Measurements from ENCODE around the gene SH2B2.
"Not testable (repeated sequence)": the region's sequence is repeated elsewhere in the genome, so short reads cannot be mapped to it uniquely, and the experiment has no call there.

Gene SH2B2

DNA sequence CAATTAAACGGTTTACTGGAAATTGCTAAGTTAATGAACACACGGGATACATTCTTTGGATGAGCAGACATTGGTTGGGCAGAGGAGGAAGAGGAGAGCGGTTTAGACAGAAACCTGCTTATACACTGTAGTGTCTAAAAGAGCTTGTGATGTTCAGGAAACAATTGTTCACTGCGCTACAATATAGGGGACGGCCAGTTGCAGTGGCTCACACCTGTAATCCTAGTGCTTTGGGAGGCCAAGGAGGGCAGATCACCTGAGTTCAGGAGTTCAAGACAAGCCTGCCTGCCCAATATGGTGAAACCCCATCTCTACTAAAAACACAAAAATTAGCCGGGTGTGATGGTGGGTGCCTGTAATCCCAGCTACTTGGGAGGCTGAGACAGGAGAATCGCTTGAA is 48.9 kb downstream of the SH2B2 start:
- H3K4me3 ChIP-seq (ENCODE audit: low read length in 2 of 2); H3K4me1 ChIP-seq (ENCODE audit: control insufficient read depth in 2 of 2, insufficient read depth in 1 of 2, low read depth in 1 of 2, low read length in 2 of 2); H2AK5ac ChIP-seq (ENCODE audit: low read depth, low read length); H3K27me3 ChIP-seq (ENCODE audit: control insufficient read depth in 3 of 3, insufficient read depth in 3 of 3, low read depth in 1 of 3, low read length in 3 of 3); H3K14ac ChIP-seq (ENCODE audit: low read length); H3K18ac ChIP-seq (ENCODE audit: low read length); H2AFZ ChIP-seq (ENCODE audit: low read length); H3K79me1 ChIP-seq (ENCODE audit: low read depth, low read length); H2BK5ac ChIP-seq (ENCODE audit: low read length); H3K23ac ChIP-seq (ENCODE audit: low read depth, low read length, poor library complexity); H2BK15ac ChIP-seq (ENCODE audit: low read length); H2BK120ac ChIP-seq (ENCODE audit: low read depth, low read length); H3K9ac ChIP-seq (ENCODE audit: low read depth, low read length, poor library complexity); H3K9me3 ChIP-seq (replicated peaks in 1 of 2; ENCODE audit: control insufficient read depth in 2 of 2, insufficient read depth in 1 of 2, low read depth in 1 of 2, low read length in 2 of 2); DNase-seq (ENCODE audit: low spot score); H3K36me3 ChIP-seq (replicated peaks in 1 of 2; ENCODE audit: control insufficient read depth in 2 of 2, insufficient read depth in 2 of 2, low read length in 2 of 2); H4K8ac ChIP-seq (ENCODE audit: low read depth, low read length); H2BK12ac ChIP-seq (ENCODE audit: low read length); H4K91ac ChIP-seq (ENCODE audit: low read depth, low read length, poor library complexity); H3K4me2 ChIP-seq (ENCODE audit: insufficient read depth, low read length, poor library complexity, severe bottlenecking); H3K4ac ChIP-seq (ENCODE audit: low read length); H3K27ac ChIP-seq (replicated peaks; ENCODE audit: low read length): not testable (repeated sequence)
- whole genome bisulfite sequencing, 2 donors (ENCODE audit: extremely low coverage in 2 of 2, insufficient read length in 2 of 2, insufficient replicate concordance in 1 of 2): no CpG with 5 or more reads among the region's 7 CpGs

DNA sequence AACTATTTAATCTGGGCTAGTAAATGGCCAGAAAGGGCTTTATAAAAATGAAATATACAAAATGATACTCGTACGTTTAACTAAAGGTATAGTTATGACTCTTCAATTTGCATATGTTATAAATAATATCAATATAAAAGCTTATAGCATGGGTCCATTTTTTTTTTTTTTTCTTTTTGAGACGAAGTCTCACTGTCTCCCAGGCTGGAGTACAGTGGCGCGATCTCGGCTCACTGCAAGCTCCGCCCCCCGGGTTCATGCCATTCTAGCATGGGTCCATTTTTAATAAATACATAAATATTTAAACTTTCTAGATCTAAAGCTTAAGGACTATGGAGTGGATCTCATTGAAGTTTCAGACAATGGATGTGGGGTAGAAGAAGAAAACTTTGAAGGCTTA is 50.3 kb downstream of the SH2B2 start:
- H3K9me3 ChIP-seq (replicated peaks in 1 of 2; ENCODE audit: control insufficient read depth in 2 of 2, insufficient read depth in 1 of 2, low read depth in 1 of 2, low read length in 2 of 2); H3K9ac ChIP-seq (ENCODE audit: low read depth, low read length, poor library complexity); H2BK15ac ChIP-seq (ENCODE audit: low read length); H2BK5ac ChIP-seq (ENCODE audit: low read length); H3K4me1 ChIP-seq (ENCODE audit: control insufficient read depth in 2 of 2, insufficient read depth in 1 of 2, low read depth in 1 of 2, low read length in 2 of 2); H2BK120ac ChIP-seq (ENCODE audit: low read depth, low read length); H2AFZ ChIP-seq (ENCODE audit: low read length); H3K36me3 ChIP-seq (replicated peaks in 1 of 2; ENCODE audit: control insufficient read depth in 2 of 2, insufficient read depth in 2 of 2, low read length in 2 of 2); H3K23ac ChIP-seq (ENCODE audit: low read depth, low read length, poor library complexity); H3K14ac ChIP-seq (ENCODE audit: low read length); H3K4me2 ChIP-seq (ENCODE audit: insufficient read depth, low read length, poor library complexity, severe bottlenecking); H2BK12ac ChIP-seq (ENCODE audit: low read length); H2AK5ac ChIP-seq (ENCODE audit: low read depth, low read length); DNase-seq (ENCODE audit: low spot score); H4K8ac ChIP-seq (ENCODE audit: low read depth, low read length); H4K91ac ChIP-seq (ENCODE audit: low read depth, low read length, poor library complexity); H3K4ac ChIP-seq (ENCODE audit: low read length); H3K27me3 ChIP-seq (ENCODE audit: control insufficient read depth in 3 of 3, insufficient read depth in 3 of 3, low read depth in 1 of 3, low read length in 3 of 3); H3K27ac ChIP-seq (replicated peaks; ENCODE audit: low read length); H3K18ac ChIP-seq (ENCODE audit: low read length); H3K79me1 ChIP-seq (ENCODE audit: low read depth, low read length); H3K4me3 ChIP-seq (ENCODE audit: low read length in 2 of 2): not testable (repeated sequence)
- no CpG with 5 or more reads among the region's 8 CpGs for WGBS, 2 donors (ENCODE audit: extremely low coverage in 2 of 2, insufficient read length in 2 of 2, insufficient replicate concordance in 1 of 2)

DNA sequence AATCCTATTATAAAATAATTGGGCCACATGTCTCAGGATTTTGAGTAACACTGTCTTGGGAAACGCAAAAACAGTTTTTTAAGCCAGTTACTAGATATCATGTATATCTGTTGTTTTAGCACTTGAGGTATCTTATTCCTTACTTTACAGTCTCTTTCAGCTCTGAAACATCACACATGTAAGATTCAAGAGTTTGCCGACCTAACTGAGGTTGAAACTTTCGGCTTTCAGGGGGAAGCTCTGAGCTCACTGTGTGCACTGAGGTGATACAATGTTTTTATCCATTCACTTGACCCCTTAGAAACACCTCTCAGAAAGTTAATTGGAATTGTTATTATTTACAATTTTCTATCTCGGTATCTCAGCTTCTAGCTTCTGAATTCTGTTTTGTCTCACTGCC is 50.8 kb downstream of the SH2B2 start:
- H4K8ac ChIP-seq (ENCODE audit: low read depth, low read length); H3K4ac ChIP-seq (ENCODE audit: low read length); H2BK12ac ChIP-seq (ENCODE audit: low read length); H3K27ac ChIP-seq (replicated peaks; ENCODE audit: low read length); DNase-seq (ENCODE audit: low spot score); H2BK120ac ChIP-seq (ENCODE audit: low read depth, low read length); H3K23ac ChIP-seq (ENCODE audit: low read depth, low read length, poor library complexity); H3K9ac ChIP-seq (ENCODE audit: low read depth, low read length, poor library complexity); H3K4me2 ChIP-seq (ENCODE audit: insufficient read depth, low read length, poor library complexity, severe bottlenecking); H3K9me3 ChIP-seq (replicated peaks in 1 of 2; ENCODE audit: control insufficient read depth in 2 of 2, insufficient read depth in 1 of 2, low read depth in 1 of 2, low read length in 2 of 2); H4K91ac ChIP-seq (ENCODE audit: low read depth, low read length, poor library complexity); H3K4me3 ChIP-seq (ENCODE audit: low read length in 2 of 2); H2BK15ac ChIP-seq (ENCODE audit: low read length); H2AK5ac ChIP-seq (ENCODE audit: low read depth, low read length); H2AFZ ChIP-seq (ENCODE audit: low read length); H2BK5ac ChIP-seq (ENCODE audit: low read length); H3K18ac ChIP-seq (ENCODE audit: low read length); H3K27me3 ChIP-seq (ENCODE audit: control insufficient read depth in 3 of 3, insufficient read depth in 3 of 3, low read depth in 1 of 3, low read length in 3 of 3); H3K14ac ChIP-seq (ENCODE audit: low read length); H3K36me3 ChIP-seq (replicated peaks in 1 of 2; ENCODE audit: control insufficient read depth in 2 of 2, insufficient read depth in 2 of 2, low read length in 2 of 2); H3K4me1 ChIP-seq (ENCODE audit: control insufficient read depth in 2 of 2, insufficient read depth in 1 of 2, low read depth in 1 of 2, low read length in 2 of 2); H3K79me1 ChIP-seq (ENCODE audit: low read depth, low read length): not testable (repeated sequence)
- no CpG with 5 or more reads among the region's 4 CpGs for WGBS, 2 donors (ENCODE audit: extremely low coverage in 2 of 2, insufficient read length in 2 of 2, insufficient replicate concordance in 1 of 2)

DNA sequence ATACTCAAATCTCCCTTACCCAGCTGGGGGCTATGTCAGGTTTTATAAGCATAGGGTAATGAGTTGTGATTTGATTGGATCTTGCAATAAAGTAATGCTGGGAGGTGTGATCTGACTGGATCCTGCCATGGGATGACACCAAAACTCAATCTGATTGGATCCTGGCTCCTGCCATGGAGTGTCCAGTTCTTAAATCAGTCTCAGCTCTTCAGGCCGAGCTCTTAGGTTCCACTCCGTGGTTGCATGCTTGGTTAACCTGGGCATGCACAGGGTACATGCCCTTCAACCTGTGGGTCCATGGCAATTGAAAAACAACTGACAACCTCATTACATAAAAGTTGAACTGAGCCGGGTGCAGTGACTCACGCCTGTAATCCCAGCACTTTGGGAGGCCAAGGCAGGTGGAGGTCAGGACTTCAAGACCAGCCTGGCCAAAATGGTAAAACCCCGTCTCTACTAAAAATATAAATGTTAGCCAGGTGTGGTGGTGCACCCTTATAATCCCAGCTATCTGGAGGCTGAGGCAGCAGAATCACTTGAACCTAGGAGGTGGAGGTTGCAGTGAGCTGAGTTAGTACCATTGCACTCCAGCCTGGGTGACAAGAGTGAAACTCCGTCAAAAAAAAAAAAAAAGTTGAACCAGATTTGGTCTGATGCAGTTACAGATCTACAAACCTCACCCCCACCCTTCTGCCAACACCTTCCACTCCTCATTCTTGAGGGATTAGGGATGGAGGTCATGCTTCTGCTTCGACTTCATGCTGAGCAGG is 54.1 kb downstream of the SH2B2 start:
- not testable (repeated sequence) for H4K8ac ChIP-seq (ENCODE audit: low read depth, low read length); H2AFZ ChIP-seq (ENCODE audit: low read length); H3K18ac ChIP-seq (ENCODE audit: low read length); H3K14ac ChIP-seq (ENCODE audit: low read length); H3K23ac ChIP-seq (ENCODE audit: low read depth, low read length, poor library complexity); H3K27me3 ChIP-seq (ENCODE audit: control insufficient read depth in 3 of 3, insufficient read depth in 3 of 3, low read depth in 1 of 3, low read length in 3 of 3); DNase-seq (ENCODE audit: low spot score); H2BK15ac ChIP-seq (ENCODE audit: low read length); H3K27ac ChIP-seq (replicated peaks; ENCODE audit: low read length); H2BK120ac ChIP-seq (ENCODE audit: low read depth, low read length); H4K91ac ChIP-seq (ENCODE audit: low read depth, low read length, poor library complexity); H2BK12ac ChIP-seq (ENCODE audit: low read length); H3K4ac ChIP-seq (ENCODE audit: low read length); H3K9ac ChIP-seq (ENCODE audit: low read depth, low read length, poor library complexity); H3K79me1 ChIP-seq (ENCODE audit: low read depth, low read length); H2AK5ac ChIP-seq (ENCODE audit: low read depth, low read length); H3K9me3 ChIP-seq (replicated peaks in 1 of 2; ENCODE audit: control insufficient read depth in 2 of 2, insufficient read depth in 1 of 2, low read depth in 1 of 2, low read length in 2 of 2); H3K4me1 ChIP-seq (ENCODE audit: control insufficient read depth in 2 of 2, insufficient read depth in 1 of 2, low read depth in 1 of 2, low read length in 2 of 2); H3K36me3 ChIP-seq (replicated peaks in 1 of 2; ENCODE audit: control insufficient read depth in 2 of 2, insufficient read depth in 2 of 2, low read length in 2 of 2); H3K4me3 ChIP-seq (ENCODE audit: low read length in 2 of 2); H3K4me2 ChIP-seq (ENCODE audit: insufficient read depth, low read length, poor library complexity, severe bottlenecking); H2BK5ac ChIP-seq (ENCODE audit: low read length)
- no CpG with 5 or more reads among the region's 7 CpGs for WGBS, 2 donors (ENCODE audit: extremely low coverage in 2 of 2, insufficient read length in 2 of 2, insufficient replicate concordance in 1 of 2)

Measured in neuronal stem cell (in vitro differentiated cells).